GM12878 (cell line): ENCODE measurements around the gene ICE1.
"Not testable (repeated sequence)": the region's sequence is repeated elsewhere in the genome, so short reads cannot be mapped to it uniquely, and the experiment has no call there.

Experiments used
- ASH2L ChIP-seq: fragments of 300-600, 200-600 bp; sonication (generic); IDR thresholded peaks from 2 replicates; pipeline ENCODE4 v1.6.1; 2017; ENCODE audit warnings: low read depth, mild to moderate bottlenecking, borderline replicate concordance
- EZH2 ChIP-seq: IDR thresholded peaks from 2 replicates; pipeline ENCODE4 v1.6.1; 2012; ENCODE audit warnings: low read depth, mild to moderate bottlenecking, control low read depth, inconsistent platforms, low read length, borderline replicate concordance; ENCODE audit not compliant: control insufficient read depth
- MEF2A ChIP-seq: IDR thresholded peaks from 2 replicates; pipeline ENCODE4 v1.6.1; 2011; ENCODE audit warnings: low read depth, mild to moderate bottlenecking, low read length, moderate library complexity; ENCODE audit not compliant: insufficient read depth
- NFYB ChIP-seq: IDR thresholded peaks from 2 replicates; pipeline ENCODE4 v1.6.1; 2011; ENCODE audit warnings: low read depth, mild to moderate bottlenecking, low read length, improper control_type of control experiment, moderate library complexity; ENCODE audit not compliant: insufficient read depth
- NR2C1 ChIP-seq: fragments of 450-650 bp; IDR thresholded peaks from 2 replicates; pipeline ENCODE4 v1.6.1; 2017; ENCODE audit warnings: antibody characterized with exemption, mild to moderate bottlenecking, moderate library complexity
- POLR2A ChIP-seq: IDR thresholded peaks from 2 replicates; pipeline ENCODE4 v1.6.1; 2011; ENCODE audit warnings: low read depth, mild to moderate bottlenecking, low read length
- POLR2AphosphoS5 ChIP-seq: IDR thresholded peaks from 2 replicates; pipeline ENCODE4 v1.6.1; 2011; ENCODE audit warnings: mild to moderate bottlenecking, low read length, inconsistent platforms
- ZSCAN29 ChIP-seq: fragments of 450-650 bp; IDR thresholded peaks from 2 replicates; pipeline ENCODE4 v1.6.1; 2017; ENCODE audit warnings: mild to moderate bottlenecking, moderate library complexity
- TF ChIP-seq, protein P1 (sequence below), 3 experiments: IDR thresholded peaks in 2 of 3; conservative IDR thresholded peaks in 1 of 3; 2 replicates each; pipeline ENCODE4 v1.5.1; 2011; ENCODE audit warnings: low read depth in 3 of 3, low read length in 3 of 3, mild to moderate bottlenecking in 3 of 3, control low read depth in 2 of 3, moderate library complexity in 2 of 3, inconsistent platforms in 1 of 3, mixed read lengths in 1 of 3; ENCODE audit not compliant: control insufficient read depth in 2 of 3, insufficient read depth in 1 of 3; ENCODE audit errors: extremely low read depth in 1 of 3
- TF ChIP-seq, protein P2 (sequence below): fragments of 450-650 bp; formaldehyde crosslinking; IDR thresholded peaks from 2 replicates; pipeline ENCODE4 v1.4.0; 2022; ENCODE audit warnings: mild to moderate bottlenecking, moderate library complexity

DNA sequence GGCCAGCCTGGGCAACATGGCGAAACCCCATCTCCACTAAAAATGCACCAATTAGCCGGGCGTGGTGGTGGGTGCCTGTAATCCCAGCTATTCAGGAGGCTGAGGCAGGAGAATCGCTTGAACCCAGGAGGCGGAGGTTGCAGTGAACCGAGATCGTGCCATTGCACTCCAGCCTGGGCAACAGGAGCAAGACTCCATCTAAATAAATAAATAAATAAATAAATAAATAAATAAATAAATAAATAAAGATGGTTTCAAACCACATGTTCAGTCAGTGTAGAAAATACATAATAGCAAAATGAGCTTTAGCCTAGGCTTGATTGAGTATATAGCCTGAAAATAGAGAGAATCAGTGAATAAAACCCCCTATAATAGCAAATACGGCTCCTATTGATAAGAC lies 27.4 kb upstream of the ICE1 start:
- not testable (repeated sequence) for TF ChIP-seq EZH2, NFYB, MEF2A, POLR2AphosphoS5, ASH2L, ZSCAN29, POLR2A, NR2C1
- TF ChIP-seq, protein P1, sequence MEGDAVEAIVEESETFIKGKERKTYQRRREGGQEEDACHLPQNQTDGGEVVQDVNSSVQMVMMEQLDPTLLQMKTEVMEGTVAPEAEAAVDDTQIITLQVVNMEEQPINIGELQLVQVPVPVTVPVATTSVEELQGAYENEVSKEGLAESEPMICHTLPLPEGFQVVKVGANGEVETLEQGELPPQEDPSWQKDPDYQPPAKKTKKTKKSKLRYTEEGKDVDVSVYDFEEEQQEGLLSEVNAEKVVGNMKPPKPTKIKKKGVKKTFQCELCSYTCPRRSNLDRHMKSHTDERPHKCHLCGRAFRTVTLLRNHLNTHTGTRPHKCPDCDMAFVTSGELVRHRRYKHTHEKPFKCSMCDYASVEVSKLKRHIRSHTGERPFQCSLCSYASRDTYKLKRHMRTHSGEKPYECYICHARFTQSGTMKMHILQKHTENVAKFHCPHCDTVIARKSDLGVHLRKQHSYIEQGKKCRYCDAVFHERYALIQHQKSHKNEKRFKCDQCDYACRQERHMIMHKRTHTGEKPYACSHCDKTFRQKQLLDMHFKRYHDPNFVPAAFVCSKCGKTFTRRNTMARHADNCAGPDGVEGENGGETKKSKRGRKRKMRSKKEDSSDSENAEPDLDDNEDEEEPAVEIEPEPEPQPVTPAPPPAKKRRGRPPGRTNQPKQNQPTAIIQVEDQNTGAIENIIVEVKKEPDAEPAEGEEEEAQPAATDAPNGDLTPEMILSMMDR (IDR thresholded peaks at IDR 0.05 in 2 of 3, conservative IDR thresholded peaks at IDR 0.05 in 1 of 3; ENCODE audit: control insufficient read depth in 2 of 3, extremely low read depth in 1 of 3, insufficient read depth in 1 of 3, low read depth in 3 of 3, low read length in 3 of 3) = not testable (repeated sequence)
- TF ChIP-seq, protein P2, sequence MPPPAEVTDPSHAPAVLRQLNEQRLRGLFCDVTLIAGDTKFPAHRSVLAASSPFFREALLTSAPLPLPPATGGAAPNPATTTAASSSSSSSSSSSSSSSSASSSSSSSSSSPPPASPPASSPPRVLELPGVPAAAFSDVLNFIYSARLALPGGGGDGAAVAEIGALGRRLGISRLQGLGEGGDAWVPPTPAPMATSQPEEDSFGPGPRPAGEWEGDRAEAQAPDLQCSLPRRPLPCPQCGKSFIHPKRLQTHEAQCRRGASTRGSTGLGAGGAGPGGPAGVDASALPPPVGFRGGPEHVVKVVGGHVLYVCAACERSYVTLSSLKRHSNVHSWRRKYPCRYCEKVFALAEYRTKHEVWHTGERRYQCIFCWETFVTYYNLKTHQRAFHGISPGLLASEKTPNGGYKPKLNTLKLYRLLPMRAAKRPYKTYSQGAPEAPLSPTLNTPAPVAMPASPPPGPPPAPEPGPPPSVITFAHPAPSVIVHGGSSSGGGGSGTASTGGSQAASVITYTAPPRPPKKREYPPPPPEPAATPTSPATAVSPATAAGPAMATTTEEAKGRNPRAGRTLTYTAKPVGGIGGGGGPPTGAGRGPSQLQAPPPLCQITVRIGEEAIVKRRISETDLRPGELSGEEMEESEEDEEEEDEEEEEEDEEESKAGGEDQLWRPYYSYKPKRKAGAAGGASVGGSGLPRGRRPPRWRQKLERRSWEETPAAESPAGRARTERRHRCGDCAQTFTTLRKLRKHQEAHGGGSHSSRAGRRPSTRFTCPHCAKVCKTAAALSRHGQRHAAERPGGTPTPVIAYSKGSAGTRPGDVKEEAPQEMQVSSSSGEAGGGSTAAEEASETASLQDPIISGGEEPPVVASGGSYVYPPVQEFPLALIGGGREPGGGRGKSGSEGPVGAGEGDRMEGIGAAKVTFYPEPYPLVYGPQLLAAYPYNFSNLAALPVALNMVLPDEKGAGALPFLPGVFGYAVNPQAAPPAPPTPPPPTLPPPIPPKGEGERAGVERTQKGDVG (CRISPR knock-in tag) = not testable (repeated sequence)
